Liver (tissue), 9 donors: ENCODE measurements around the gene NCK2. TPM values are rescaled to one million over a fixed set of nuclear protein-coding genes. Genes with fewer than 3 reads are reported as not detected.

Source experiments
- DNase-seq: peaks from one replicate; pipeline ENCODE4 v3.0.0-alpha.2; 2017; ENCODE audit warnings: low spot score
- H3K27ac ChIP-seq, 2 donors: one replicate each; pipeline ENCODE4 v1.7.0; 2013; ENCODE audit warnings: inconsistent platforms in 2 of 2, low read length in 2 of 2, control low read depth in 1 of 2, low read depth in 1 of 2, mild to moderate bottlenecking in 1 of 2
- H3K27me3 ChIP-seq, 4 donors: one replicate each; pipeline versions ENCODE4 v1.6.1 to v1.7.0; 2013; ENCODE audit warnings: low read length in 3 of 4, inconsistent platforms in 1 of 4, mild to moderate bottlenecking in 1 of 4, moderate library complexity in 1 of 4; ENCODE audit not compliant: control insufficient read depth in 4 of 4, insufficient read depth in 4 of 4
- H3K36me3 ChIP-seq, 4 donors: one replicate each; pipeline versions ENCODE4 v1.6.1 to v1.7.0; 2013; ENCODE audit warnings: low read length in 3 of 4, mild to moderate bottlenecking in 3 of 4, low read depth in 1 of 4, moderate library complexity in 1 of 4; ENCODE audit not compliant: control insufficient read depth in 4 of 4, insufficient read depth in 3 of 4
- H3K4me1 ChIP-seq, 4 donors: one replicate each; pipeline versions ENCODE4 v1.6.1 to v1.7.0; 2013; ENCODE audit warnings: low read length in 3 of 4, mild to moderate bottlenecking in 3 of 4, moderate library complexity in 1 of 4; ENCODE audit not compliant: control insufficient read depth in 4 of 4, insufficient read depth in 4 of 4
- H3K4me3 ChIP-seq, 3 donors: one replicate each; pipeline versions ENCODE4 v1.6.1 to v1.7.0; 2013; ENCODE audit warnings: low read length in 3 of 3, control low read depth in 1 of 3, low read depth in 1 of 3, mild to moderate bottlenecking in 1 of 3
- H3K9ac ChIP-seq, 2 donors: one replicate each; pipeline ENCODE4 v1.7.0; 2013; ENCODE audit warnings: low read length in 2 of 2, mild to moderate bottlenecking in 2 of 2, moderate library complexity in 2 of 2, control low read depth in 1 of 2, low read depth in 1 of 2
- H3K9me3 ChIP-seq, 4 donors: one replicate each; pipeline versions ENCODE4 v1.6.1 to v1.7.0; 2013; ENCODE audit warnings: low read length in 3 of 4; ENCODE audit not compliant: control insufficient read depth in 4 of 4
- CTCF ChIP-seq: fragments of 150-350 bp; IDR thresholded peaks from 2 replicates; pipeline ENCODE4 v1.5.1; 2017; ENCODE audit warnings: improper control_type of control experiment, low read depth, low read length; ENCODE audit not compliant: missing input control
- FOXA1 ChIP-seq: IDR thresholded peaks from 2 replicates; pipeline ENCODE4 v1.6.1; 2016; ENCODE audit warnings: antibody characterized with exemption
- FOXA2 ChIP-seq: IDR thresholded peaks from 2 replicates; pipeline ENCODE4 v1.6.1; 2016; ENCODE audit warnings: antibody characterized with exemption
- GABPA ChIP-seq, 2 donors: IDR thresholded peaks in 1 of 2; conservative IDR thresholded peaks in 1 of 2; 2 replicates each; pipeline ENCODE4 v1.6.1; 2016; ENCODE audit warnings: antibody characterized with exemption in 2 of 2, mild to moderate bottlenecking in 1 of 2, moderate library complexity in 1 of 2
- HNF4A ChIP-seq, 2 donors: conservative IDR thresholded peaks; 2 replicates each; pipeline ENCODE4 v1.6.1; 2016; ENCODE audit warnings: antibody characterized with exemption in 2 of 2, mild to moderate bottlenecking in 2 of 2
- HNF4G ChIP-seq: IDR thresholded peaks from 2 replicates; pipeline ENCODE4 v1.6.1; 2016; ENCODE audit warnings: antibody characterized with exemption
- MAX ChIP-seq: IDR thresholded peaks from 2 replicates; pipeline ENCODE4 v1.6.1; 2016; ENCODE audit warnings: antibody characterized with exemption
- NR2F2 ChIP-seq: IDR thresholded peaks from 2 replicates; pipeline ENCODE4 v1.6.1; 2016; ENCODE audit warnings: antibody characterized with exemption
- RAD21 ChIP-seq, 2 donors: IDR thresholded peaks; 2 replicates each; pipeline ENCODE4 v1.6.1; 2016; ENCODE audit warnings: antibody characterized with exemption in 2 of 2, mild to moderate bottlenecking in 2 of 2
- REST ChIP-seq: IDR thresholded peaks from 2 replicates; pipeline ENCODE4 v1.6.1; 2016; ENCODE audit warnings: antibody characterized with exemption, mild to moderate bottlenecking
- RXRA ChIP-seq, 2 donors: IDR thresholded peaks; 2 replicates each; pipeline ENCODE4 v1.6.1; 2017 to 2018; ENCODE audit warnings: antibody characterized with exemption in 2 of 2, mild to moderate bottlenecking in 1 of 2
- SP1 ChIP-seq: IDR thresholded peaks from 2 replicates; pipeline ENCODE4 v1.6.1; 2018; ENCODE audit warnings: antibody characterized with exemption, mild to moderate bottlenecking
- YY1 ChIP-seq: IDR thresholded peaks from 2 replicates; pipeline ENCODE4 v1.6.1; 2016; ENCODE audit warnings: antibody characterized with exemption, mild to moderate bottlenecking
- WGBS: extraction: QIAGEN DNeasy Blood & Tissue Kit; methylation state at CpG from one replicate; pipeline ENCODE4 v1.1.7; 2013; 5-methylcytosine and 5-hydroxymethylcytosine counted together
- polyA plus RNA-seq, 2 donors: library from polyadenylated mRNA; stranded (reverse) in 1 of 2; unstranded in 1 of 2; fragments of 200-250 nt in 1 of 2; fragments of >200 nt in 1 of 2; fragmentation: Nextera tagmentation in 1 of 2; extraction: Ambion mirVana in 1 of 2; gene quantifications; one replicate each; pipeline versions ENCODE4 v1.2.1 to v1.2.3, GENCODE V29; 2013 to 2015
- total RNA-seq, 2 donors: library from RNA; depleted of rRNA; stranded (reverse); fragments of >200 nt; gene quantifications; one replicate each; pipeline ENCODE4 v1.2.3, GENCODE V29; 2014
- donor health status: healthy.
- donor health status: healthy.
- donor health status: healthy.
- donor health status: healthy.
- donor health status: healthy.

Gene NCK2
- total and polyA plus RNA-seq, 4 donors = 3.4 to 15.0 (median 10.7) TPM

GRCh38 chr2:105772362-105772761, 27.6 kb downstream of the NCK2 start:
- H3K4me1 ChIP-seq = peaks cover 0 to 6% (median 2%) of the 10 kb centered on the region in 4 donors
- no peaks in the 10 kb centered on the region for H3K9me3 ChIP-seq
- no peak overlapping the region for H3K4me3 ChIP-seq
- no peaks in the 10 kb centered on the region for H3K27me3 ChIP-seq
- H3K9ac ChIP-seq = no peak overlapping the region
- DNase-seq = no peak
- H3K36me3 ChIP-seq = no peaks in the 10 kb centered on the region
- no peak overlapping the region for H3K27ac ChIP-seq
- WGBS = 60% methylated on average over 5 of the region's 5 CpGs
- TF ChIP-seq FOXA1 (no peak), NR2F2 (no peak)

- H3K27ac ChIP-seq = no peak overlapping the region
- TF ChIP-seq HNF4G (no peak), GABPA (IDR thresholded peaks at IDR 0.05 in 1 of 2, conservative IDR thresholded peaks at IDR 0.05 in 1 of 2) (no peak)
- no peaks in the 10 kb centered on the region for H3K9me3 ChIP-seq
- peaks cover 0 to 6% (median 2%) of the 10 kb centered on the region in 4 donors for H3K4me1 ChIP-seq
- H3K9ac ChIP-seq = no peak overlapping the region
- no peaks in the 10 kb centered on the region for H3K36me3 ChIP-seq
- no peak overlapping the region for H3K4me3 ChIP-seq
- no peaks in the 10 kb centered on the region for H3K27me3 ChIP-seq
- WGBS = 74% methylated on average over 2 of the region's 2 CpGs
- DNase-seq = no peak
These were observed 28.9 kb downstream of the NCK2 start for GRCh38 chr2:105773568-105773967.

GRCh38 chr2:105774781-105775337, 30.1 kb downstream of the NCK2 start:
- no peak for TF ChIP-seq RAD21 (IDR thresholded peaks at IDR 0.05)
- no peak overlapping the region for H3K27ac ChIP-seq

GRCh38 chr2:105775809-105776559, 31.3 kb downstream of the NCK2 start:
- no peak for DNase-seq
- TF ChIP-seq MAX (no peak), YY1 (no peak), HNF4A (conservative IDR thresholded peaks at IDR 0.05) (no peak), RAD21 (IDR thresholded peaks at IDR 0.05) (no peak), CTCF (no peak), FOXA1 (no peak), RXRA (IDR thresholded peaks at IDR 0.05) (no peak), SP1 (no peak), FOXA2 (no peak), GABPA (IDR thresholded peaks at IDR 0.05 in 1 of 2, conservative IDR thresholded peaks at IDR 0.05 in 1 of 2) (no peak), NR2F2 (no peak), REST (no peak)
- WGBS = 78% methylated on average over 11 of the region's 11 CpGs
- peaks cover 0 to 6% (median 2%) of the 10 kb centered on the region in 4 donors for H3K4me1 ChIP-seq
- H3K9me3 ChIP-seq = no peaks in the 10 kb centered on the region
- no peaks in the 10 kb centered on the region for H3K36me3 ChIP-seq
- H3K9ac ChIP-seq = no peak overlapping the region
- H3K27me3 ChIP-seq = no peaks in the 10 kb centered on the region
- no peak overlapping the region for H3K4me3 ChIP-seq
- no peak overlapping the region for H3K27ac ChIP-seq

More at GRCh38 chr2:105774781-105775337, 30.1 kb downstream of the NCK2 start:
- no peak overlapping the region for H3K4me3 ChIP-seq
- no peak for DNase-seq
- no peaks in the 10 kb centered on the region for H3K36me3 ChIP-seq
- H3K9ac ChIP-seq = no peak overlapping the region
- no peaks in the 10 kb centered on the region for H3K9me3 ChIP-seq
- no peaks in the 10 kb centered on the region for H3K27me3 ChIP-seq
- WGBS = 88% methylated on average over 4 of the region's 4 CpGs
- H3K4me1 ChIP-seq = peaks cover 0 to 6% (median 2%) of the 10 kb centered on the region in 4 donors
